A673 (cell line): ENCODE results near the gene MAMDC2. TPM values are rescaled to one million over a fixed set of nuclear protein-coding genes. Genes with fewer than 3 reads are reported as not detected.

Experiments
- BruUV-seq: library from RNA; stranded (reverse); fragments of 400-500 nt; replicated peaks from 2 replicates; lab custom pipeline; 2021; lab: Mats Ljungman, UMichigan
- CTCF ChIA-PET: fragments of 300-600 bp; sonication (Branson Sonifier 250); formaldehyde crosslinking; loops from one replicate; lab custom pipeline; 2022; ENCODE audit warnings: antibody characterized with exemption; lab: Charles Lee
- POLR2A ChIA-PET: fragments of 300-600 bp; sonication (Branson Sonifier 250); formaldehyde crosslinking; loops from one replicate; lab custom pipeline; 2022; ENCODE audit warnings: antibody characterized with exemption; ENCODE audit not compliant: low non-redundant PET; lab: Charles Lee
- DNase-seq: peaks from one replicate; pipeline ENCODE4 v3.0.0-alpha.2; 2015; ENCODE audit warnings: low spot score
- H3K27ac ChIP-seq: fragments of 200-600 bp; sonication (generic); 2 replicates; pipeline ENCODE4 v1.5.1; 2016; ENCODE audit warnings: mixed run types, low read depth, mild to moderate bottlenecking, mixed read lengths, antibody characterized with exemption, low read length; ENCODE audit not compliant: poor library complexity, severe bottlenecking
- H3K27me3 ChIP-seq: fragments of 200-600 bp; sonication (generic); replicated peaks from 2 replicates; pipeline ENCODE4 v1.6.1; 2017; ENCODE audit warnings: mixed run types, low read depth, mild to moderate bottlenecking, mixed read lengths, antibody characterized with exemption, low read length; ENCODE audit not compliant: insufficient read depth, poor library complexity
- H3K36me3 ChIP-seq: fragments of 200-600 bp; sonication (generic); 2 replicates; pipeline ENCODE4 v1.6.1; 2016; ENCODE audit warnings: mixed run types, mild to moderate bottlenecking, mixed read lengths, antibody characterized with exemption, low read length; ENCODE audit not compliant: insufficient read depth, poor library complexity, severe bottlenecking
- H3K4me1 ChIP-seq: fragments of 200-600 bp; sonication (generic); 2 replicates; pipeline ENCODE4 v1.6.1; 2017; ENCODE audit warnings: mixed run types, mild to moderate bottlenecking, mixed read lengths, antibody characterized with exemption, low read length; ENCODE audit not compliant: insufficient read depth, poor library complexity, severe bottlenecking
- H3K4me3 ChIP-seq: fragments of 200-600 bp; sonication (generic); 2 replicates; pipeline ENCODE4 v1.5.1; 2016; ENCODE audit warnings: low read depth, mixed run types, mild to moderate bottlenecking, mixed read lengths, low read length; ENCODE audit not compliant: poor library complexity, severe bottlenecking
- H3K9me3 ChIP-seq: fragments of 200-600 bp; sonication (generic); 2 replicates; pipeline ENCODE4 v1.6.1; 2016; ENCODE audit warnings: mixed run types, low read depth, mild to moderate bottlenecking, mixed read lengths, antibody characterized with exemption, low read length; ENCODE audit not compliant: poor library complexity, severe bottlenecking
- CTCF ChIP-seq: fragments of 300-800, 200-600 bp; sonication (generic); conservative IDR thresholded peaks from 2 replicates; pipeline ENCODE4 v1.5.1; 2017; ENCODE audit warnings: low read depth, mild to moderate bottlenecking, antibody characterized with exemption, low read length, moderate library complexity, mixed read lengths
- EZH2 ChIP-seq: fragments of 200-600 bp; sonication (generic); IDR thresholded peaks from 2 replicates; pipeline ENCODE4 v1.6.1; 2017; ENCODE audit warnings: borderline replicate concordance, low read depth, mild to moderate bottlenecking, mixed read lengths, antibody characterized with exemption, low read length; ENCODE audit not compliant: poor library complexity, severe bottlenecking
- intact Hi-C: fragments of 100-400 bp; cut with micrococcal nuclease; formaldehyde crosslinking; loops from one replicate; pipeline ENCODE4 v1.10.0; 2022; ENCODE audit not compliant: unreplicated experiment
- total RNA-seq: library from RNA; stranded (reverse); gene quantifications from 2 replicates; pipeline ENCODE4 v1.2.3, GENCODE V29; 2021

Gene MAMDC2
- total RNA-seq, 1 experiment from 2014 or later, result not detected

- BruUV-seq, result no TSS peak
- POLR2A ChIA-PET, result no interaction called here
- intact Hi-C loops, result no loop called here
Observed at GRCh38 chr9:70045452-70045851, 1.8 kb downstream of the MAMDC2 start.

GRCh38 chr9:70046274-70047070 is 2.8 kb downstream of the MAMDC2 start:
- no peak for TF ChIP-seq EZH2
- no peak for TF ChIP-seq CTCF
- DNase-seq, result no peak
- H3K9me3 ChIP-seq, result no peaks in the 10 kb centered on the region
- intact Hi-C loops, result no loop called here
- H3K36me3 ChIP-seq, result no peaks in the 10 kb centered on the region
- CTCF ChIA-PET, result no interaction called here
- H3K27ac ChIP-seq, result no peak overlapping the region
- H3K27me3 ChIP-seq, result peaks cover 71% of the 10 kb centered on the region
- no peak overlapping the region for H3K4me3 ChIP-seq
- POLR2A ChIA-PET, result no interaction called here
- H3K4me1 ChIP-seq, result no peaks in the 10 kb centered on the region
- BruUV-seq, result no TSS peak

More at GRCh38 chr9:70045452-70045851, 1.8 kb downstream of the MAMDC2 start:
- H3K36me3 ChIP-seq, result no peaks in the 10 kb centered on the region
- H3K27ac ChIP-seq, result no peak overlapping the region
- no peak for DNase-seq
- no peak for TF ChIP-seq CTCF
- TF ChIP-seq EZH2, result no peak
- no peaks in the 10 kb centered on the region for H3K4me1 ChIP-seq
- no peak overlapping the region for H3K4me3 ChIP-seq
- peaks cover 74% of the 10 kb centered on the region for H3K27me3 ChIP-seq
- CTCF ChIA-PET, result no interaction called here
- no peaks in the 10 kb centered on the region for H3K9me3 ChIP-seq

DNA sequence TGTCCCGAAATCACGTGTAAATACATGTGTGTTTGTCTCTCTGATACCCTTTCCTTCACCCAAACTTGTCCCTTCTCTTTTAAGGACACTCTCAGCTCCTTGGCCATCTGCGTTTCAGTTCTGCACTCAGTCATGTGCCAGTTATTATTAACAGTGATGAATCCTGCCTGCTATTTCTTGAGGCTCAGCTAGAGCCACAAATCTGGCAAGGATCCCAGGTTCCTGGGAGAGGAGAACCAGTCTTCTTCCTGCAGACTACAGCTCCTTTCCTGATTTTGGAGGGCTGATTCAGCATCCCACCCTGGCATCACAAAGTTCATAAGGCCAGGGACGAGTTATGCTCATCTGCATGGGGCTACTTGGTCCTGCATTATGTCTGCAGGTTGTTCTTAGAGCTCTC is 5.6 kb downstream of the MAMDC2 start:
- Histone ChIP-seq H3K36me3 (no peaks in the 10 kb centered on the region), H3K9me3 (no peaks in the 10 kb centered on the region), H3K4me3 (no peak overlapping the region), H3K27me3 (peaks cover 43% of the 10 kb centered on the region), H3K27ac (no peak overlapping the region), H3K4me1 (no peaks in the 10 kb centered on the region)
- CTCF ChIA-PET, result no interaction called here
- intact Hi-C loops, result no loop called here
- TF ChIP-seq EZH2 (no peak), CTCF (no peak)
- peak; percentile 24 for DNase-seq
- POLR2A ChIA-PET, result no interaction called here
- no TSS peak for BruUV-seq
